HFF-Myc (cell line): ENCODE measurements around the gene MAP3K12.

Experiments used
- DNase-seq: peaks from one replicate; pipeline ENCODE4 v3.0.0-alpha.2; 2011; ENCODE audit warnings: low read depth; ENCODE audit errors: extremely low read depth
- H3K4me3 ChIP-seq: replicated peaks from 2 replicates; pipeline ENCODE4 v1.5.1; 2011; ENCODE audit warnings: low read depth, mild to moderate bottlenecking, control low read depth, low read length
- CTCF ChIP-seq: IDR thresholded peaks from 2 replicates; pipeline ENCODE4 v1.5.1; 2012; ENCODE audit warnings: mild to moderate bottlenecking, low read depth, low read length, control low read depth; ENCODE audit errors: missing control alignments

The MAP3K12 gene

GRCh38 chr12:53518381-53518780 is 19.1 kb upstream of the MAP3K12 start:
- H3K4me3 ChIP-seq: no peak overlapping the region
- DNase-seq: no peak
- TF ChIP-seq CTCF: no peak

DNA sequence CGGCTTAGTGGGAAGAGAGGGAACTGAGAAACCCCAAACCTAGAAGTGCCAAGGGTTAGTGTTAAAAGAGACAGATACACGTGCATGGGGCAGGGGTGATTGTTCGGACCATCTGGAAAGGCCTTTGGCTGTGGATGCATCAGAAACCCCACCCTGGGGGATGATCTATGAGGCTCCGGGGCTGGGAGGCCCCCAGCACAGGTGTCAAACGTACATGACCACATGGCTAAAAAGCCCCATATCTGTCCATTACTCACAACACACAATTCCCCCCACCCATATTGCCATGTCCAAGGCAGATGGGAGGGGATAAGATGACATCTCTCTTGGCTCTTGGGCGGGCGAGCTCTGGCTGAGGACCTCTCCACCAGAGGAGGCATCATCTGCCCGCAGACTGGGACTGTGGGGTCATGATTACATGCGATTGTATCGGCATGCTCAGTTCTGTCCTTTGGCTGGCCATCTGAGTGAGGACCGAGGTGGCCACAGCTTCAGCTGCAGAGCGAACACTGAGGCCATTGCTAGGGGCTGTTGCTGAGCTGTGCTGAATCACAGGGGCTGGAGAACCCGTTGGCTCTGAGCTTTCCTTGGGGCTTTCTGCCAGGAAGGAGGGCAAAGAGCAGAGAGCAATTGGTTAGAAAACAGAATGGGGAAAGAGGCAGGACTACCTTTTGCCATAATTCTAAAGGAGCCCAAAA is 17.6 kb upstream of the MAP3K12 start:
- DNase-seq: no peak
- H3K4me3 ChIP-seq: no peak overlapping the region
- TF ChIP-seq CTCF: no peak

DNA sequence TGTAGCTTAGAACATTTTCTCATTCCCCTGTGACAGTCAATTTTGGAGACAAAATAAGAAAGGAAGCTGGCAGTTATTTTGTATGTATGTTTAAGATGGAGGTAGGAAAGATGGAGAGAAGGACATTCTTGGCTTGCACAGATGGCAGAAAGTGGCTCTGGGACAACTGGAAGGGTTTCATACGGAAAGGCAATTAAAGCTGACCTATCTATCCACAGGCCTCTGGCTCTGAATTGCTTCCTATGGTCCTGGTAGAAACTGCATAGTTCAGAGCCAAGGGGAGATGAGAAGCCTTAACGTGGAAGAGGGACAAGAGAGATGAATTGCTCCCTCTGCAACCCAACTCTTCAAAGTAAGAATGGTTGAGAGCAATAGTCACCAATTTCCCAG is 16.0 kb upstream of the MAP3K12 start:
- H3K4me3 ChIP-seq: no peak overlapping the region
- TF ChIP-seq CTCF: no peak
- no peak for DNase-seq

- no peak overlapping the region for H3K4me3 ChIP-seq
- DNase-seq: no peak
- no peak for TF ChIP-seq CTCF
Measured at GRCh38 chr12:53514628-53515290, 15.5 kb upstream of the MAP3K12 start.

DNA sequence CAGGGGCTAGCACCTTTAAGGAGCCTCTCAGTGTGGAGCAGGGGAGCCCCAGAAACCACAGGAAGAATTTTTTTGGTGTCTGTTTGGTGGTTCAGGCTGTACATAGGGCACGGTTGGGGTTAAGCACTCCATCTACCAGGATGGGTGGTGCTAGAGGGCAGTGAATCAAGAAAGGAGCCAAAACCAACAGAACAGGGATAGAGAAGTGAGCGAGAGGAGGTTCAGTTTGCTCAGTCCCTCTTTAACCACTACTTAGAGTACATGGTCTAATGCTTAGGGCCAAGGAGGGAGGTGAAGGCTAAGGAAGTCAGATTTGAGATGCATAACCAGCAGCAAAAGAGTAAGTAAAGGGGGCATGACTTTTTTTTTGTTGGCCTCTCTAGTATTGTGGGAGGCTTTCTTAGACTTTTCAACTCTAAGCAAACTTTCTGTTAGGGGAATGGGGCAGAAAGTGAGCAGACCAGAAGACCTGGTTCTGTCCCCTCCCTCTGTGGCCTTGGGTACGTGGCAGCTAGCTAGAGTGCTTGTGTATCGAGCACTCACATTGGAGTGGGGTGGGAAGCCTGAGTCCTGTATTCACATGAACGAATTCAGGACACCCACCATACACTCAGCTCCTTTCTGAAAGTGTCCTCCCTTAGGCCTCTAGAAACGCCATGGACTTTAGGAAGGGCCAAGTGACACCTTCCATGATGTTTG is 14.6 kb upstream of the MAP3K12 start:
- H3K4me3 ChIP-seq: no peak overlapping the region
- no peak for DNase-seq
- TF ChIP-seq CTCF: no peak

GRCh38 chr12:53510181-53510812 is 11.0 kb upstream of the MAP3K12 start:
- DNase-seq: no peak
- no peak overlapping the region for H3K4me3 ChIP-seq
- TF ChIP-seq CTCF: no peak
